Stimulated activated CD8-positive, alpha-beta memory T cell treated with anti-CD3 and anti-CD28 coated beads, Interleukin-12 subunit alpha, Interleukin-12 subunit beta, amount 100 ng/mL, for 1 hour (primary cell): ENCODE results near the gene TENM4.

Experiments
- DNase-seq: peaks from one replicate; pipeline ENCODE4 v3.0.0-alpha.2; 2020; ENCODE audit warnings: low read depth

Gene TENM4

DNA sequence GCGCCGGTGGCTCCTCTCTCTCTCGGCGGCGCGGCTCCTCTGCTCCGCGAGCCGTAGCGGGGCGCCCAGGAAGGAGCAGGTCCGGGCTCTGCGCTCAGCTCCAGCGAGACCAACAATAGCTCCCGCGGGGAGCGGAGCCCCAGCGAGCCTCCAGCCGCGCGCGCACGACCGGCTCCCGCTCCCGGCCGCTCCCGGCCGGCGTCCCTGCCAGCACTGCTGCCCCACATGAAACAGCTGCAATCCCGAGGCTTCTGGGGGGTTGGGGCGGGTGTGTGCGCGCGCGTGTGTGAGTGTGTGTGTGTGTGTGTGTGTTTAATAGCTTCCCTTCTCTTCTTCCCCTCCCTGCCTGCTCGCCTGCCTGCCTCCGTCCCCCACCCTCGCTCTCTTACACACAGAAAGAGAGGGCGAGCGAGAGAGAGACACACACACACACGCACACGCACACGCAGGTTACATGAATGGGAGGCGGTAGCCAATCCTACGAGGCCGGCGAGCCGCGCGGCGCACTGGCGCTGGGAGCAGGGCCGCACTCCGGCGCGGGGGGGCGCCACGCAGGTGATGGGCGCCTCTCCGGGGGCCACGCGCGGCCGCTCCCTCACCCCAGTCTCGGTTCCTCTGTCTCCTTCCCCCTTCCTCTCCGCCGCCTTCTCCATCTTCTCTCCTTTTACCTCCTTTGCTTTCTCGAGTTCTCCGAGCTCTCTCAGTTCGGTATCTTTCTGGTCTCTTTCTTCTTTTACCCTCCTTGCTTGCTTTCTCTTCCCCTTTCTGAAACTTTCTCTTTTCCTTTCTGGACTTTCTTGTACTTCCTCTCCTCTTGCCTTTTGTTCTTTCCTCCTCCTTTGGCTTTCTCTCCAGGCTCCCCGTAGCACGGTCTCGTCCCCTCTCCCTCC lies at the start of gene TENM4:
Gene TENM4 (minus strand): TSS at position 460 of the 890 bp plus-strand sequence. CDS start 371,086 bp downstream, outside the sequence.
- DNase-seq = no peak

DNA sequence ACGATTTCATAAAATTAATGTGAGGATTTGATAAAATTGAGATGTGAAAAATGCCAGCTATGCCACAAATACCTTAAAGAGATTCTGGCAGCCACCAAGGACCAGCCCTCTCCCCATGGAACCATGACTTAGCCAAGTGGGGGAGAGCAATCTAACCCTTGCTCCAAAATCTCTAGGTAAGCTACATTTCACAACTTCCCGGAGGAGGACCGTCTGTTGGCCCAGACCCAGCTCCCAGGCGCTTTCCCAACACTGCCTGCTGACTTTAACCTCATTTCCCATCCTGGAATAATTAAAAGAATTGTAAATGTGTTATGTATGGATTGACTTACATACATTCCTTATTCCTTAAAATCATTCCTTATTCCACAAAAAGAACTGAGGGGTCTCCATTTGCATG lies 47.5 kb upstream of the TENM4 start:
- DNase-seq = no peak

DNA sequence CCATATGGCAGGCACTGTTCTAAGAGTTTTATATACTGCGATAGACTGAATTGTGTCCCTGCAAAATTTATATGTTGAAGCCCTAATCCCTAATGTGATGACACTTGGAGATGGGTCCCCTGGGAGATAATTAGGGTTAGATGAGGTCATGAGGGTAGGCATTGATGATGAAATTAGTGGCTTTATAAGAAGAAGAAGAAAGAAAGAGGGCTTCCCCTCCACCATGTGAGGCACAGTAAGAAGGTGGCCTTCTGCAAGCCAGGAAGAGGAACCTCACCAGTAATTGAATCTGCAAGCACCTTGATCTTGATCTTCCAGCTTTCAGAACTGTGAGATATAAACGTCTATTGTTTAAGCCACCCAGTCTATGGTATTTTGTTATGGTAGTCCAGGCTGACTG lies 46.6 kb upstream of the TENM4 start:
- DNase-seq = no peak

GRCh38 chr11:79486242-79486984 lies 45.6 kb upstream of the TENM4 start:
- DNase-seq = no peak

DNA sequence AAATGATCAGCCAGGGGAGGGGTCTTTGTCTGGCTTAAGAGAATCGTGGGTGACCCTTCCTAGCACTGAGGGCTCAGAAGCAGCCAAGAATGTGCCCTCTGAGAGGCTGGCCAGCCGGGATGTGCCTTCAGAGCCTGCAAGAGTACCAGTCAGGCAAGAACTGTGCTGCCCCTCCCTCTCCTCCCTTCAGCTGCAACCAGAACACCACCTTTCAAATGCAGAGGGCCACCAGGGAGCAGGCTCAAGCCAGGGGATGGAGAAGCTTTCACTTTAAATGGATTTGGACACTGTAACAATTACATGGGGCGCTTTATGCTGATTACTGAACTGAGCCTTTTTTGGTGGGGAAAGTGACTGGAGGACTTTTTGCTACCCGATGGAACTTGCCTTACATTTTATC lies 44.9 kb upstream of the TENM4 start:
- no peak for DNase-seq

GRCh38 chr11:79484872-79485271 lies 44.0 kb upstream of the TENM4 start:
- DNase-seq = no peak

- DNase-seq = no peak
Measured at GRCh38 chr11:79482800-79483199, 42.0 kb upstream of the TENM4 start.

GRCh38 chr11:79481795-79482194 lies 41.0 kb upstream of the TENM4 start:
- DNase-seq = no peak

DNA sequence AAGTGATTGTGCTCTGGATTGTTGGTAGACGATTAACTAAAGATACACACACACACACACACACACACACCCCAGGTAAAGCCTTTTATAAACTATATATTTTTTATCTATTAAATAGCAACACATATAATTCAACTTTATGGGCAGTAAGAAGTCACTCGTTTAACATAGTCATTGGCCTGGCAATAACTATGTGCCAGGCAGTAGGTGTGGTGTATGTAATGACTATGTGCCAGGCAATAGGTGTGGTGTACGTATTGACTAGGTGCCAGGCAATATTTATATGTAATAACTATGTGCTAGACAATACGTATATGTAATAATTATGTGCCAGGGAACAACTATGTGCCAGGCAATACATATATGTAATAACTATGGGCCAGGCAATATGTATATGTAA lies 40.0 kb upstream of the TENM4 start:
- DNase-seq = no peak

DNA sequence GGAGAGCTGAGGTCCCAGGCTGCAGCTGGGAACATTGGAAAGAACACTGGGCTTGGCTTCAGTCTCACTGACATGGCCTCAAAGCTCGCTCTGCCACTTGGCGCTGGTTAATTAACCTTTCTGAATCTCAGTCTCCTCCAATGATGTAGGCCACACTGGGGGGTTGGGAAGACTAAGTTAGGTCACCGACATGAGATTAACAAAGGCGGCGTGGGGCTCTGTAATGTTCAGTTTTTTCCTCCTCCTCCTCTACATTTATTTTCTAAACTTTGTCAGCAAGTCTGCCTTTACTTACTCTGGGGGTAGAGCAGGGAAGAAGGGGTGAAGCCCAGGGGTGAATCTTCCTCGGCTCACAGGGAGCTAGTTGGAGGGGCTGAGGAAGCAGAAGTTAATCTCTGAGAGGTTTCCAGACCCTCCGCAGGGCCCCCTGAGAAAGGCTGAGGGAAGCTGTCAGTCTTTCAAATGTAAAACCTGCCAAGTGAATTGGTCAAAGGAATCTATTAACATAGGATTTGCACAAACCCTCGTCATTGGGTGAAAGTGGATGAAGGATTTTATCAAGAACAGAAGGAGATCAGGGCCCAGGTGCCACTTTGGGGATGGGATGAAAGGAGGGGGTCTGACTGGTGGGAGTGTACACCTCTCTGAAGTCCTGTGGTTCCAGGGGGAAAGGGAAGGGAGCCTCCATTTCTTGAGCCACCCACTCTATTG lies 32.1 kb upstream of the TENM4 start:
- no peak for DNase-seq

DNA sequence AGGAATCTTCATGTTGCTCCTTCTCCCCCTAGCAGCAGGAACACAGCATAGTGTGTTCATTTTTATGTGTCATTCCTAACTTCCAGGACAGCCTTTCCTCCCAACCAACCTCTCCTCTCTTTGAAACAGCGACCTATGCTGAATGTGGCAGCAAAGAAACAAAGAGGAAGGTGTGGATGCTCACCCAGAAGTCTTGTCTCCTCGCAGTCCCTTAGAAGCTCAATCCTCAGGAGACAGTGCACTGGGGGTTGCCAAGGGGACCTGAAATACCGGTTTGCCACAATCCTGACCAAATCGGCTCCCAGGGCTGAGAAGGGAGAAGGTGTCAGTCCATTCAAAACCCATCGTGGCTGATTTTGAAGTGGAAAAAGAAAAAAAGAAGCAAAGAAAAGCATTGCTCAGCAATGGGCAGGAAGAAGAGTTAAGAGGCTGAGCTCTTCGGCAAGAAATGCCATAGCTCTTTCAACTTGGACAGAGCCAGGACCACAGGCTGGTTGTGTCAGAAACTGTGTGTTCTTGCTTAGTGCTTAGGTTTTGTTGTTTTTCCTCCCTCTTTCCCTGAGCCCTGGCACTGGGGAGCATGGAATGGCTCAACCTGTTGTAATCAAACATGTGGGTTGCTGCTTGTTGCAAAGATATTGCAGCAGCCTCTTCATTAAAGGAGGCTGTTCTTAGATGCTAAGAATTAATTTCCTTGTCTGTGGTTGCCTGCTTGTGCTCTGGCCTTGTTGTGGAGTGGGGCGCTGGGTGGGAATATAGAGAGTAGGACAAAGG lies 30.4 kb upstream of the TENM4 start:
- no peak for DNase-seq

GRCh38 chr11:79470161-79470560 lies 29.3 kb upstream of the TENM4 start:
- no peak for DNase-seq

GRCh38 chr11:79467761-79468160 lies 26.9 kb upstream of the TENM4 start:
- DNase-seq = no peak

DNA sequence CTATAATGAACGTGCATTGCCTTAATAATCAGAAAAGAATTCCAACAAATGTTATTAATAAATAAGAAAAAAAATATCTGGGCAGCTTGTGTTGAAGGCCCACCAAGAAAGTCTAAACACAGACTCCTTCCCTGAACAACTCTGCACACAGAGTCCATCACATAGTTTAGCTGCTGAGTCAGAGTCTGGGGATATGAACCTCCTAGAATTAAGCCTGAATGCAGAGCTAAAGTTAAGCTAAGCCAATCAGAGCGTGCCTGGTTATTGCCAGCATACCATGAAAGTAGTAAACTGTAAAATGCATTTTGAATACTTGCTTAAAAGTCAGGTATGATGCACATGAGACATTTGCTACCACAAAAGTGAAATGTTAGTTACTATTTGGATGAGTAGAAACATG lies 25.6 kb upstream of the TENM4 start:
- no peak for DNase-seq

DNA sequence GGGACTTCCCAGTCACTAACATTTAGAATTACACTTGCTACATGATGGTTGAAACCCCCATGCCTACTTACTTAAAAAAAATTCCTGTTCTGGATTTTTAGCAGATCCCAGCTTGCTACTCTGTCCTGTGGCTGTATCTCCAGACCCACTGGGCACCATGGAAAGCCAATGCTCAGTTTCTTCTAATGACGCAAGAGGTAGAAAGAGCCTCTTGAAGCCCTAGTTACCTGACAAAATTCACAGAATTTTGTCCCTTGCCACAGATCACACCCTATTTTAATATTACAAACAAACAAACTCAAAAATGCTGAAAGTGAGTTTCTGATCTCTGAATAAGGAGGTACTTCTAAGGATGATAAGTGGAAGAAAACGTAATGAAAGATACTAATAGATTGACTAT lies 24.3 kb upstream of the TENM4 start:
- no peak for DNase-seq

DNA sequence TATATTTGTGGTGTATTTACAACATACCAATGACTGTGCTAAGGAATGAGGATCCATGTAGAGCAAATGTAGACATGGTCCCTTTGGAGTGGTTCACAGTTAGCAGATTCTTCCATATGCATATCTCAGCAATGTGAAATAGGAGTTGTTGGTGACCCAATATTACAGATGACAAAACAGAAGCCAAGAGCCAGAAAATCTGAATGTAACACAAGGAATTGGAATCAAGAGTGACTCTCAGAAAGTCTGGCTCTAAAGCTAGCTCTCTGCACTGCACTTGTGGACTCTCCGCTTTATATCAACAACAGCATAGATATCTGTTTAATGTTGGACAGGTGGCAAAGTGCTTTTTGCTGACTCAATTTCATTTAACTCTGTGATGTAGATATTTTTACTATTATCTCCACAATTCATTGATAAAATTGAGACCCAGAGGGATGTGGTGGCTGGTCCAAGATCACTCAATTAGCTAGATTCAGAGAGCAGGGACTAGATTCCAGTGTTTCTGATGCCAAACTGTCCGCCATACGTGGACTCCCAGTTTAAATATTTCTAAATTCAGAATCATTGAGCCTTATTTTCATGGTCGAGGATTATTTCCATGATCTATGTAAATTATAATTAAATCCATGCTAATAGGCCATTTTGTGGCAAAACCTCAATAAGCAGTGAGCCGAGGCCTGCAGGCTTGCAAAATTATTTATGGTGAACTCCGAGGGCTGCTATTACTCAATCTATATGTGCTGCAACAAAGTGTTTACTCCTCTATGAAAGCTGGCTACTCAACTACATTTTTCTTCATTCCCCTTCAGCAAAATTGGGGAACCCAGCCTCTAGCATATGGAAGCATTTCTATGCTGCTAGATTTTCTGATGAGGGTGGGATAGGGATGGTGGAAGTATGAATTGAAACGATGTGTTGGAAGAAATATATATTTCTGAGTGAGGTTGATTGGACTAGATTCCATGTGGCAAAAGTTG lies 21.1 kb upstream of the TENM4 start:
- no peak for DNase-seq

DNA sequence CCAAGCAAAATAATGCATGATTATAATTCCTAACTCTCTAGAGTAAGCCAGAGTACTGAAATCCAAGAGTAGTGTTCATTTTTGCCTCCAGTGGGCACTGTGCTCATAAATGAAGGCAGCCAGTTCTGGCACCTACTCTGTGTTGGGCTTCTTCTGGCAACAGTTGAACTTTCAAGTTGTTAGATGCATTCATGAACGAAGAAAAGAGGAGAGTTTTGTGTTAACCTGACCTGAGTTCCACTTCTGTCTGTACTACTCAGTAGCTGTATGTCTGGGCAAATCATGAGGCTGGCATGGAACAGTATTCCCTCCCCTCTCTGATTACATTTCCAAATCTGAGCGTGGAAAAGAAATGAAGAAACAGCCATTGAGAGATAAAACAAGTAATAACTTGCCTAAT lies 20.3 kb upstream of the TENM4 start:
- no peak for DNase-seq

- no peak for DNase-seq
Measured at GRCh38 chr11:79458709-79459108, 17.9 kb upstream of the TENM4 start.

DNA sequence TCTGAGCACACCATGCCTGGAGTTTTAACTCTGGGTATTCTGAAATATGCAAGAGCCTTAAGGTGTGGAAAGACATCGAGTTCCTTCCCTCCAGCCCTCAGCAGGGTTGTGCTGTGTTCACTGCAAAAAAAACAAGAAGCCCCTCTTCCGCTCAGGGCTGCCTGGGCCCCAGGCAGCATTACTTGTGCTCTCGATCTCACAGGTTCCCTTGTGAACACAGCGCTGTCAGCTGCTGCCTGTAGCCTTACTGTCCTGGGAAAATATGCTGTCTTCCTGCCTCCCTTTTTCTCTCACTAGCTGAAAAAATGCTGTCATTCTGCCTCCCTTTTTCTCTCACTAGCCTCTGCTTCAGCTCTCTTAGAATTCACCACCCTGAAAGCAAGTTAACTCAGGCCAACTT lies 15.7 kb upstream of the TENM4 start:
- no peak for DNase-seq

DNA sequence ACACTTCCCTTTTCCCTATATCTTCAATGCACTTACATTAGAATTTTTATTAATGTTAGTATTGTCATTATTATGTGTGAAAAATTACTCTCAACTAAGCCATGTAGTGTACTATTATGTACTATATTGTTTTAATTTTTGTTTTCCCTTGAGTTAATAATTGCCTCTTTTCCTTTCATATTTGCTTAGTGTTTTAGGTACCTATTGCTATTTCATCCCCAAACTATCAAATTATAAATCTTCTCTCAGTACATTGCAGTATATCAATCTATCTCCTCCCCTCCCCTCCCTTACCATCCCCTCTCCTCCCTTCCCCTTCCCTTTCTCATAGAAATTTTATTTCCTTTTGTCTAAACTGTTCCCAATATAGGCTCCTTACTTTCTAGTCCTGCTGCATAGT lies 12.8 kb upstream of the TENM4 start:
- DNase-seq = no peak

DNA sequence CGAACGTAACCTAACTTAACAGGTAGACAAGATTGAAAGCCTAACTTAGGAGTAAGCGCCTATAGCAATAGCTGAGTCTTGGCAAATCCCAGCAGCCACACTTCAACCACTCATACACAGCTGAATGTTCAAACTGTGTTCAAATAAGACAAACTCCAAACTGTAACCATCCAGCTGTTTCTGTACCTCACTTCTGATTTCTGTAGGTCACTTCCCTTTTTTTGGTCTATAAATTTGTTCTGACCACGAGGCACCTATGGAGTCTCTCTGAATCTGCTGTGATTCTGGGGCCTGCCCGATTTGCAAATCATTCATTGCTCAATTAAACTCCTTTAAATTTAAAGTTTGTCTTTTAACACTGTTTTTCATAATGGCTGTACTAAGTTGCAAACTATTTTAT lies 8.2 kb upstream of the TENM4 start:
- no peak for DNase-seq
